Kidney (tissue), 14 donors: Measurements from ENCODE around the gene ADSS2. TPM values are rescaled to one million over a fixed set of nuclear protein-coding genes. Genes with fewer than 3 reads are reported as not detected.
"Not testable (repeated sequence)": the region's sequence is repeated elsewhere in the genome, so short reads cannot be mapped to it uniquely, and the experiment has no call there.

Source experiments
- DNase-seq, 5 donors: peaks; one replicate each; pipeline ENCODE4 v3.0.0-alpha.2; 2013 to 2020
- FAIRE-seq: peaks from 2 replicates; lab custom pipeline; 2012; peaks lifted over from hg19 to GRCh38; lab: Jason Lieb, UNC
- H3K27ac ChIP-seq, 2 donors: one replicate each; pipeline ENCODE4 v1.7.0; 2013; ENCODE audit warnings: low read depth in 2 of 2, low read length in 2 of 2, inconsistent platforms in 1 of 2
- H3K27me3 ChIP-seq: one replicate; pipeline ENCODE4 v1.7.1; 2013; ENCODE audit warnings: low read length, inconsistent platforms; ENCODE audit not compliant: control insufficient read depth, insufficient read depth
- H3K36me3 ChIP-seq, 3 donors: one replicate each; pipeline versions ENCODE4 v1.7.0 to v1.7.1; 2013; ENCODE audit warnings: low read length in 3 of 3, control low read depth in 1 of 3, inconsistent platforms in 1 of 3; ENCODE audit not compliant: insufficient read depth in 3 of 3, control insufficient read depth in 2 of 3
- H3K4me1 ChIP-seq, 3 donors: one replicate each; pipeline versions ENCODE4 v1.7.0 to v1.7.1; 2013; ENCODE audit warnings: low read length in 3 of 3, inconsistent platforms in 1 of 3, low read depth in 1 of 3; ENCODE audit not compliant: control insufficient read depth in 2 of 3, insufficient read depth in 2 of 3
- H3K4me3 ChIP-seq, 3 donors: one replicate each; pipeline versions ENCODE4 v1.7.0 to v1.8.1; 2013; ENCODE audit warnings: low read length in 3 of 3, control low read depth in 1 of 3, inconsistent platforms in 1 of 3
- H3K9ac ChIP-seq, 3 donors: one replicate each; pipeline versions ENCODE4 v1.7.0 to v1.7.1; 2013; ENCODE audit warnings: low read length in 3 of 3, control low read depth in 1 of 3, inconsistent platforms in 1 of 3
- H3K9me3 ChIP-seq, 3 donors: one replicate each; pipeline versions ENCODE4 v1.7.0 to v1.7.1; 2013; ENCODE audit warnings: low read length in 3 of 3, control low read depth in 1 of 3, inconsistent platforms in 1 of 3; ENCODE audit not compliant: control insufficient read depth in 2 of 3, insufficient read depth in 1 of 3
- CTCF ChIP-seq: IDR thresholded peaks from 3 replicates; pipeline ENCODE4 v1.5.1; 2012; ENCODE audit warnings: mild to moderate bottlenecking, moderate library complexity, borderline replicate concordance; ENCODE audit not compliant: insufficient read depth; ENCODE audit errors: extremely low read depth
- intact Hi-C: fragments of 100-400 bp; cut with DNase I; formaldehyde crosslinking; loops from one replicate; pipeline ENCODE4 v1.11.1; 2022
- polyA plus RNA-seq: library from polyadenylated mRNA; stranded (reverse); fragments of 350-450 nt; fragmentation: Illumina TruSeq; extraction: RNeasy Lipid Tissue Mini Kit (QIAGEN cat#74804); gene quantifications from one replicate; pipeline ENCODE4 v1.2.3, GENCODE V29; 2014; ENCODE audit warnings: low read depth, low replicate concordance; ENCODE audit not compliant: insufficient read depth
- total RNA-seq: library from RNA; stranded (reverse); fragmentation: NEBNext Ultra II Directional; extraction: Animal tissue kit (Norgen Biotek cat#: 25700); gene quantifications from one replicate; pipeline ENCODE4 v1.2.1, GENCODE V29; 2021
- donor health status: control.
- donor health status: control.
- donor health status: control.
- donor health status: control.
- donor health status: control.
- donor health status: DM: yes; HTN: yes; CAD: no.
- donor health status: Normal renal cell carcinoma (clear cell type).

Gene ADSS2
- total and polyA plus RNA-seq, 2 donors from 2014 or later: 19.7 to 50.3 TPM

DNA sequence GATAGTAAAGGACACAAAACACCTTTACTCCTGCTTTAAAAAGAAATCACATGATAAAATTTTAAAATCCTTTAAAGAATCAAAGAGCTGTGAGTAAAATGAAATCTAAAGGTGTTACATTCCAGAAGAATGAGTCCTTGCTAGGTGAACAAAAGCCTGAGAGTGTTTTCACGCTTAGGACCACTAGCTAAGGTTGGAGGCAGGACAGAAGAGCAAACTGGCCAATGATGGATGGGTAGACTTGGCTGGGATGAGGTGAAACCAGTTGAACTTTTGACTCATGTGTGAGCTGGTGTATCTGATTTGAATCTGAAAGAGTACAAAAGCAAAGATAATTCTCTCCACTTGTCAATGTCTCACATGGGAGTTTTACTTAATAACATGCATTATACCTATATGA, 44.5 kb upstream of the ADSS2 start:
- Histone ChIP-seq H3K36me3 (no peaks in the 10 kb centered on the region), H3K27ac (no peak overlapping the region), H3K9ac (no peak overlapping the region), H3K4me3 (no peak overlapping the region), H3K9me3 (no peaks in the 10 kb centered on the region), H3K4me1 (no peaks in the 10 kb centered on the region), H3K27me3 (no peaks in the 10 kb centered on the region)
- intact Hi-C loops: no loop called here
- no peak for FAIRE-seq
- DNase-seq: no peak
- no peak for TF ChIP-seq CTCF

DNA sequence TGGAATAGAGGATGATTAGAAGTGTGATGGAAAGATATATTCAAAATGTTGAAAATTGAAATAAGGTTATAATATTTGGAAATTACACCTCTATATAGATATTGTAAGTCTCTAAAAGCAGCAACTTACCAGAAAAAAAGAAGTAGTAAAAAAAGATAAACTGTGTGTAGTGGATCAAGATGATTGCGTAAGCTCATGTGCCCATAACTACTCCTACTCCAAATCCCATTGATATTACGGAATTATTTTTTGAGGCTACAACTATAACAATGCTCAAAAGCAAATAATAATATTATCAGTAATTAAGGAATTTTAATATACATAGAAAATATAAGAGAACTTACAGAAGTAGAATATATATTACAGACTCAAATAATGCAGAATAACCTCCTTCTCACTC, 42.9 kb upstream of the ADSS2 start:
- H3K9ac ChIP-seq: no peak overlapping the region
- H3K9me3 ChIP-seq: no peaks in the 10 kb centered on the region
- no peaks in the 10 kb centered on the region for H3K36me3 ChIP-seq
- no peaks in the 10 kb centered on the region for H3K27me3 ChIP-seq
- DNase-seq: no peak
- no peaks in the 10 kb centered on the region for H3K4me1 ChIP-seq
- intact Hi-C loops: no loop called here
- H3K27ac ChIP-seq: no peak overlapping the region
- FAIRE-seq: no peak
- no peak for TF ChIP-seq CTCF
- no peak overlapping the region for H3K4me3 ChIP-seq

GRCh38 chr1:244484971-244485370, 33.3 kb upstream of the ADSS2 start:
- H3K9me3 ChIP-seq, H3K27me3 ChIP-seq, H3K4me3 ChIP-seq, FAIRE-seq, H3K4me1 ChIP-seq, H3K27ac ChIP-seq, H3K36me3 ChIP-seq, H3K9ac ChIP-seq, intact Hi-C loops, DNase-seq: not testable (repeated sequence)

- no peaks in the 10 kb centered on the region for H3K4me1 ChIP-seq
- no peaks in the 10 kb centered on the region for H3K27me3 ChIP-seq
- no peak overlapping the region for H3K4me3 ChIP-seq
- intact Hi-C loops: no loop called here
- DNase-seq (no peak), FAIRE-seq (no peak)
- H3K27ac ChIP-seq: no peak overlapping the region
- no peaks in the 10 kb centered on the region for H3K36me3 ChIP-seq
- H3K9ac ChIP-seq: no peak overlapping the region
- no peak for TF ChIP-seq CTCF
- H3K9me3 ChIP-seq: no peaks in the 10 kb centered on the region
Observed at GRCh38 chr1:244473059-244473605, 21.4 kb upstream of the ADSS2 start.
